Neural progenitor cell (in vitro differentiated cells): ENCODE measurements around the gene PAQR4. TPM values are rescaled to one million over a fixed set of nuclear protein-coding genes. Genes with fewer than 3 reads are reported as not detected.

Source experiments
- DNase-seq: peaks from one replicate; pipeline ENCODE4 v3.0.0-alpha.2; 2016; ENCODE audit warnings: low spot score
- H2AFZ ChIP-seq: fragments of 200-600 bp; sonication (generic); replicated peaks from 2 replicates; pipeline ENCODE4 v1.6.1; 2016; ENCODE audit warnings: antibody characterized with exemption
- H3F3A ChIP-seq: fragments of 200-600 bp; sonication (generic); 2 replicates; pipeline ENCODE4 v1.6.1; 2016; ENCODE audit warnings: antibody characterized with exemption, low read depth
- H3K27ac ChIP-seq: fragments of 200-600 bp; sonication (generic); 2 replicates; pipeline ENCODE4 v1.5.1; 2016; ENCODE audit warnings: mild to moderate bottlenecking
- H3K27me3 ChIP-seq: fragments of 200-600 bp; sonication (generic); 2 replicates; pipeline ENCODE4 v1.6.1; 2016; ENCODE audit warnings: mild to moderate bottlenecking, moderate library complexity
- H3K36me3 ChIP-seq: fragments of 200-600 bp; sonication (generic); 2 replicates; pipeline ENCODE4 v1.5.1; 2016
- H3K4me1 ChIP-seq: fragments of 200-600 bp; sonication (generic); 2 replicates; pipeline ENCODE4 v1.6.1; 2016; ENCODE audit warnings: mixed run types
- H3K4me2 ChIP-seq: fragments of 200-600 bp; sonication (generic); 2 replicates; pipeline ENCODE4 v1.6.1; 2016
- H3K4me3 ChIP-seq: fragments of 200-600 bp; sonication (generic); 2 replicates; pipeline ENCODE4 v1.5.1; 2016
- H3K79me2 ChIP-seq: fragments of 200-600 bp; sonication (generic); 2 replicates; pipeline ENCODE4 v1.6.1; 2016; ENCODE audit warnings: low read depth
- H3K9ac ChIP-seq: fragments of 200-600 bp; sonication (generic); 2 replicates; pipeline ENCODE4 v1.6.1; 2016
- H3K9me3 ChIP-seq: fragments of 200-600 bp; sonication (generic); 2 replicates; pipeline ENCODE4 v1.5.1; 2016; ENCODE audit warnings: low read depth
- H4K20me1 ChIP-seq: fragments of 200-600 bp; sonication (generic); 2 replicates; pipeline ENCODE4 v1.6.1; 2016; ENCODE audit warnings: low read depth
- H3K27ac Mint-ChIP-seq: 3 replicates; pipeline ENCODE4 v1.8.0; 2021; ENCODE audit warnings: mixed read lengths
- H3K27me3 Mint-ChIP-seq: 2 replicates; pipeline ENCODE4 v1.8.0; 2022; ENCODE audit warnings: low read depth, mild to moderate bottlenecking, inconsistent platforms, moderate library complexity, mixed read lengths; ENCODE audit not compliant: insufficient read depth
- H3K36me3 Mint-ChIP-seq: 3 replicates; pipeline ENCODE4 v1.8.0; 2021; ENCODE audit warnings: mixed read lengths
- H3K4me1 Mint-ChIP-seq: 3 replicates; pipeline ENCODE4 v1.8.0; 2021; ENCODE audit warnings: mixed read lengths
- H3K4me3 Mint-ChIP-seq: 3 replicates; pipeline ENCODE4 v1.8.0; 2021; ENCODE audit warnings: mild to moderate bottlenecking, moderate library complexity, mixed read lengths
- H3K9me3 Mint-ChIP-seq: 3 replicates; pipeline ENCODE4 v1.8.0; 2020; ENCODE audit warnings: mixed read lengths
- EZH2 ChIP-seq: fragments of 200-600 bp; sonication (generic); IDR thresholded peaks from 2 replicates; pipeline ENCODE4 v1.6.1; 2017; ENCODE audit warnings: antibody characterized with exemption, mild to moderate bottlenecking, moderate library complexity
- EZH2phosphoT487 ChIP-seq: fragments of 200-600 bp; sonication (generic); IDR thresholded peaks from 2 replicates; pipeline ENCODE4 v1.6.1; 2017; ENCODE audit warnings: antibody characterized with exemption
- total RNA-seq: library from RNA; depleted of rRNA; stranded (reverse); fragments of >200 nt; gene quantifications from 2 replicates; pipeline ENCODE4 v1.2.3, GENCODE V29; 2015; ENCODE audit warnings: low replicate concordance
- TF ChIP-seq, protein P1 (sequence below): fragments of 200-600 bp; sonication (generic); IDR thresholded peaks from 2 replicates; pipeline ENCODE4 v1.5.1; 2017; ENCODE audit warnings: antibody characterized with exemption, mild to moderate bottlenecking

The PAQR4 gene
- 3.3 and 15.4 TPM in 2 replicates for total RNA-seq

DNA sequence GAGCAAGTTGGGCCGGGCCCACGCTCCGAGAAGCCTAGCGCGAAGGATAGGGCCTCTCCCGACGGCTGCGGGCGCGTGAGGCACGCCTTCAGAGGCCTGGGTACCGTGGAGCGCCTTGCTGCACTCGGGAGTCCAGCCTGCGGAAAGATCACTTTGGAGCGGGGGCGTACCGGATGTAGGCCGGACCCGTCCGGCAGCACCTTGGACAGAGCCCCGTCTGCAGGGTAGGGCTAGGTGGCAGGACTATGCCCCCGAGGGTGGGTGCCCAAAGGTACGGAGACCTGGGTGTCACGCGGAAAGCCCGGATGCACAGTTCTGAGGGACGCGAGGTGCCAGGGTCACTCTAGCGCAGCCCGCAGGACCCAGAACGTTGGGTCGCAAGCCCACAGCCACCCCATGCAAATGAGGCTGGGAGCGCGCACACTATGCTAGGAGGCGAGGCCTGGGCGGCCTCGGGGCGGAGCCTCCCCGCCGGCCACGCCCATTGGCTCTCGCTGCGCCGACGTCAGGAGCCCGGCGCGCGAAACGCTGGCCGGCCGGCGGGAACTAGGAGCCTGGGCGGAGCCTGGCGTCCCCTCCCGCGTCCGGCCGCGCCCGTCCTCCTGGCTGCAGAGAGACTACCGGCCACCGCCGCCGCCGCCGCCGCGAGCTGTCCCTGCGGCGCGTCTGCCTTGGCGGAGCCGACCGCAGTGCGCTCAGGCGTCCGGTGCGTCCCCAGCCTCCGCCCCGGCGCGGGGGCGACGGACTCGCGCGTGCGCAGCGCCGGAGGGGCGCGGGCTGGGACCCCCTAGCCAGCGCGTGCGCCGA, at the start of gene PAQR4:
Gene PAQR4, plus strand, starts transcription at position 611 of the 807 bp plus-strand sequence. CDS start 327 bp downstream, outside the sequence.
- H3K36me3 Mint-ChIP-seq = peaks cover 5% of the 10 kb centered on the region
- H3K9me3 ChIP-seq = no peaks in the 10 kb centered on the region
- H3K4me3 ChIP-seq = peak within 1 kb of the TSS; percentile 81
- no peaks in the 10 kb centered on the region for H3K36me3 ChIP-seq
- peaks cover 41% of the 10 kb centered on the region for H3F3A ChIP-seq
- peaks cover 12% of the 10 kb centered on the region for H3K27me3 Mint-ChIP-seq
- peak; percentile 98 for DNase-seq
- TF ChIP-seq, protein P1, sequence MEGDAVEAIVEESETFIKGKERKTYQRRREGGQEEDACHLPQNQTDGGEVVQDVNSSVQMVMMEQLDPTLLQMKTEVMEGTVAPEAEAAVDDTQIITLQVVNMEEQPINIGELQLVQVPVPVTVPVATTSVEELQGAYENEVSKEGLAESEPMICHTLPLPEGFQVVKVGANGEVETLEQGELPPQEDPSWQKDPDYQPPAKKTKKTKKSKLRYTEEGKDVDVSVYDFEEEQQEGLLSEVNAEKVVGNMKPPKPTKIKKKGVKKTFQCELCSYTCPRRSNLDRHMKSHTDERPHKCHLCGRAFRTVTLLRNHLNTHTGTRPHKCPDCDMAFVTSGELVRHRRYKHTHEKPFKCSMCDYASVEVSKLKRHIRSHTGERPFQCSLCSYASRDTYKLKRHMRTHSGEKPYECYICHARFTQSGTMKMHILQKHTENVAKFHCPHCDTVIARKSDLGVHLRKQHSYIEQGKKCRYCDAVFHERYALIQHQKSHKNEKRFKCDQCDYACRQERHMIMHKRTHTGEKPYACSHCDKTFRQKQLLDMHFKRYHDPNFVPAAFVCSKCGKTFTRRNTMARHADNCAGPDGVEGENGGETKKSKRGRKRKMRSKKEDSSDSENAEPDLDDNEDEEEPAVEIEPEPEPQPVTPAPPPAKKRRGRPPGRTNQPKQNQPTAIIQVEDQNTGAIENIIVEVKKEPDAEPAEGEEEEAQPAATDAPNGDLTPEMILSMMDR = no peak
- no peak for TF ChIP-seq EZH2phosphoT487
- TF ChIP-seq EZH2 = no peak
- H3K9me3 Mint-ChIP-seq = peaks cover 5% of the 10 kb centered on the region
- peaks cover 71% of the 10 kb centered on the region for H4K20me1 ChIP-seq
- peaks cover 12% of the 10 kb centered on the region for H3K4me1 ChIP-seq
- H3K27ac Mint-ChIP-seq = no peak within 1 kb of the TSS
- H3K4me1 Mint-ChIP-seq = peaks cover 19% of the 10 kb centered on the region
- peak within 1 kb of the TSS; percentile 91 for H3K4me2 ChIP-seq
- no peak within 1 kb of the TSS for H3K9ac ChIP-seq
- H3K79me2 ChIP-seq = no peaks in the 10 kb centered on the region
- peaks cover 49% of the 10 kb centered on the region for H3K27me3 ChIP-seq
- no peak within 1 kb of the TSS for H3K27ac ChIP-seq
- H2AFZ ChIP-seq = peak within 1 kb of the TSS; percentile 27
- H3K4me3 Mint-ChIP-seq = peak within 1 kb of the TSS; percentile 82

DNA sequence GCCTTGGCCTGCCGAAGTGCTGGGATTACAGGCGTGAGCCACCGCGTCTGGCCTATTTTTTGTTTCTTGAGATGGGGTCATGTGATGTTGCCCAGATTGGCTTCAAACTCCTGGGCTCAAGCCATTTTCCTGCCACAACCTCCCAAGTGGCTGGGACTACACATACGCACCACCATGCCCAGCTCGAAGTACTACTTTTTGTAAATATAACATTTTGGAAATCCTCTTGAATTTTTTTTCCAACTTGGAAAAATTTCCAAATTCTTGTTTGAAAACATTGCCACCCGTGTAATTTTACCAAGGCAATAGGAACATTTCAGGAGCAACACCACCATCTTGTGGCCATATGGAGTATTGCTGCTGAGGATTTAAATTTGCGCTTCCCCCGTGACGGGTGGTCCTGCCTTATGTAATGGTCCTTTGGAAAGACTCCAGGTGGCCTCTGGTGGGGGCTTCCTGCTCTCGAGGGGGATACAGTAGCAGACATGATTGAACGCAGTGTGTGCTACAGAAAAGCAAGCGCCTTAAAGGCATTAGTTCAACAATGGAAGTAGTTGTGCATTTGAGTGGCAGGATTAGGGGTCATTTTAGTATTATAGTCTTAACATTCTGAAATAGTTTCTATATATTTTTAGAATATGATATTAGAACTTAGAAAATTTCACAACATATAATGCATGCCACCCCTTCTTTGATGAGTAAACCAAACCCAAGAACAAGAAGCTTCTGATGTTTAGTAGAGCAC, 49.5 kb upstream of the PAQR4 start:
- H3K27me3 ChIP-seq = no peaks in the 10 kb centered on the region
- TF ChIP-seq, protein P1 = peak; percentile 97
- TF ChIP-seq EZH2phosphoT487 = no peak
- no peaks in the 10 kb centered on the region for H3K79me2 ChIP-seq
- no peaks in the 10 kb centered on the region for H3K4me1 ChIP-seq
- peaks cover 3% of the 10 kb centered on the region for H3K4me1 Mint-ChIP-seq
- no peaks in the 10 kb centered on the region for H3K9me3 Mint-ChIP-seq
- no peak overlapping the region for H3K4me3 ChIP-seq
- no peaks in the 10 kb centered on the region for H3K36me3 ChIP-seq
- no peak overlapping the region for H3K27ac ChIP-seq
- H3F3A ChIP-seq = peaks cover 6% of the 10 kb centered on the region
- no peak overlapping the region for H3K9ac ChIP-seq
- H3K27ac Mint-ChIP-seq = peak overlapping the region; percentile 57
- H3K36me3 Mint-ChIP-seq = peaks cover 11% of the 10 kb centered on the region
- H3K9me3 ChIP-seq = no peaks in the 10 kb centered on the region
- DNase-seq = peak; percentile 76
- H4K20me1 ChIP-seq = no peaks in the 10 kb centered on the region
- H2AFZ ChIP-seq = no peak overlapping the region
- peaks cover 7% of the 10 kb centered on the region for H3K27me3 Mint-ChIP-seq
- no peak overlapping the region for H3K4me3 Mint-ChIP-seq
- H3K4me2 ChIP-seq = no peak overlapping the region

DNA sequence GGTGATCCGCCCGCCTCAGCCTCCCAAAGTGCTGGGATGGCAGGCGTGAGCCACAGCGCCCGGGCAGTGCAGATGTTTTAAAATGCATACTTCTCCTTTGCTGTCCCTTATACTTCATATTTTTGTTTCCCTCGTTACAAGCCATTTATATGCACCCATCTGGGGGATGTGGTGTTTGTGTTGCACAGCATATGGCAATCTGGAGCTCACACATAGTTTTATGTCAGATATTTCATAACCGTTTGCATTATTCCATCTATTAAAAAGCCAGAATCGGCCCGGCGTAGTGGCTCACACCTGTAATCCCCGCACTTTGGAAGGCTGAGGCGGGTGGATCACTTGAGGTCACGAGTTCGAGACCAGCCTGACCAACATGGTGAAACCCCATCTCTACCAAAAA, 45.7 kb upstream of the PAQR4 start:
- peaks cover 21% of the 10 kb centered on the region for H3K4me1 Mint-ChIP-seq
- no peak for DNase-seq
- peaks cover 8% of the 10 kb centered on the region for H3K36me3 Mint-ChIP-seq
- Histone ChIP-seq H3K79me2 (no peaks in the 10 kb centered on the region), H3K27me3 (peaks cover 10% of the 10 kb centered on the region), H3K4me1 (peaks cover 14% of the 10 kb centered on the region), H3K9me3 (no peaks in the 10 kb centered on the region), H4K20me1 (no peaks in the 10 kb centered on the region), H3K36me3 (no peaks in the 10 kb centered on the region), H2AFZ (no peak overlapping the region), H3K4me3 (no peak overlapping the region), H3F3A (peaks cover 25% of the 10 kb centered on the region), H3K27ac (no peak overlapping the region), H3K4me2 (no peak overlapping the region), H3K9ac (no peak overlapping the region)
- H3K27ac Mint-ChIP-seq = no peak overlapping the region
- peaks cover 9% of the 10 kb centered on the region for H3K27me3 Mint-ChIP-seq
- TF ChIP-seq EZH2 (no peak), EZH2phosphoT487 (no peak)
- TF ChIP-seq, protein P1 = no peak
- H3K4me3 Mint-ChIP-seq = no peak overlapping the region
- H3K9me3 Mint-ChIP-seq = no peaks in the 10 kb centered on the region
